Measurements from ENCODE around the gene STOML2.
"Not testable (repeated sequence)": the region's sequence is repeated elsewhere in the genome, so short reads cannot be mapped to it uniquely, and the experiment has no call there.

Gene STOML2

GRCh38 chr9:35102769-35103659 lies at the start of gene STOML2:
TSS of gene STOML2 (minus strand) at chr9:35103131. CDS start at chr9:35103094, 37 bp downstream.
- peak; percentile 96 for DNase-seq (ENCODE audit: low spot score)

- DNase-seq (ENCODE audit: low spot score): not testable (repeated sequence)
Observed at GRCh38 chr9:35147941-35148563, 45.1 kb upstream of the STOML2 start.

GRCh38 chr9:35142037-35142436 lies 39.1 kb upstream of the STOML2 start:
- DNase-seq (ENCODE audit: low spot score): no peak

GRCh38 chr9:35140093-35140492 lies 37.2 kb upstream of the STOML2 start:
- DNase-seq (ENCODE audit: low spot score): no peak

- no peak for DNase-seq (ENCODE audit: low spot score)
Observed at GRCh38 chr9:35136866-35137265, 33.9 kb upstream of the STOML2 start.

- DNase-seq (ENCODE audit: low spot score): no peak
Observed at GRCh38 chr9:35135988-35136387, 33.1 kb upstream of the STOML2 start.

- DNase-seq (ENCODE audit: low spot score): no peak
Observed at GRCh38 chr9:35134920-35135319, 32.0 kb upstream of the STOML2 start.

- DNase-seq (ENCODE audit: low spot score): peak; percentile 91
Observed at GRCh38 chr9:35116898-35117551, 14.1 kb upstream of the STOML2 start.

- no peak for DNase-seq (ENCODE audit: low spot score)
Observed at GRCh38 chr9:35116539-35116897, 13.6 kb upstream of the STOML2 start.

GRCh38 chr9:35115680-35116538 lies 13.0 kb upstream of the STOML2 start, which contains the start of gene ATOSB:
TSS of gene ATOSB (minus strand) at chr9:35115862. CDS start at chr9:35108274, 7,588 bp downstream.
- DNase-seq (ENCODE audit: low spot score): peak; percentile 98

GRCh38 chr9:35114840-35115628 lies 12.1 kb upstream of the STOML2 start:
- DNase-seq (ENCODE audit: low spot score): peak; percentile 67

- DNase-seq (ENCODE audit: low spot score): peak; percentile 96
Observed at GRCh38 chr9:35114113-35114839, 11.3 kb upstream of the STOML2 start.

GRCh38 chr9:35112257-35113020 lies 9.5 kb upstream of the STOML2 start:
- DNase-seq (ENCODE audit: low spot score): peak; percentile 49

- peak; percentile 99 for DNase-seq (ENCODE audit: low spot score)
Observed at GRCh38 chr9:35111001-35111933, 8.3 kb upstream of the STOML2 start.

GRCh38 chr9:35110327-35110761 lies 7.4 kb upstream of the STOML2 start:
- peak; percentile 78 for DNase-seq (ENCODE audit: low spot score)

- no peak for DNase-seq (ENCODE audit: low spot score)
Observed at GRCh38 chr9:35108946-35109575, 6.1 kb upstream of the STOML2 start.

- no peak for DNase-seq (ENCODE audit: low spot score)
Observed at GRCh38 chr9:35108461-35108860, 5.5 kb upstream of the STOML2 start.

Measured in kidney tubule cell (primary cell).